GM18861 (cell line): ENCODE data around the gene CDC27.
"Not testable (repeated sequence)": the region's sequence is repeated elsewhere in the genome, so short reads cannot be mapped to it uniquely, and the experiment has no call there.

Experiments used
- ATAC-seq: cut with Tn5 transposase; IDR thresholded peaks from one replicate; pipeline ENCODE4 v1.9.1; 2021; ENCODE audit not compliant: unreplicated experiment

CDC27 gene

GRCh38 chr17:47219621-47220475 is 30.8 kb upstream of the CDC27 start:
- no peak for ATAC-seq

- ATAC-seq, result no peak
Measured at GRCh38 chr17:47218896-47219430, 29.9 kb upstream of the CDC27 start.

- ATAC-seq, result not testable (repeated sequence)
Measured at GRCh38 chr17:47217279-47217678, 28.2 kb upstream of the CDC27 start.

GRCh38 chr17:47216821-47217220 is 27.7 kb upstream of the CDC27 start:
- ATAC-seq, result not testable (repeated sequence)

GRCh38 chr17:47214931-47215330 is 25.8 kb upstream of the CDC27 start:
- no peak for ATAC-seq

GRCh38 chr17:47213540-47213939 is 24.4 kb upstream of the CDC27 start:
- ATAC-seq, result no peak

- no peak for ATAC-seq
Measured at GRCh38 chr17:47212458-47212857, 23.4 kb upstream of the CDC27 start.

- ATAC-seq, result no peak
Measured at GRCh38 chr17:47210779-47211178, 21.7 kb upstream of the CDC27 start.

GRCh38 chr17:47210105-47210504 is 21.0 kb upstream of the CDC27 start:
- no peak for ATAC-seq

- no peak for ATAC-seq
Measured at GRCh38 chr17:47209499-47209898, 20.4 kb upstream of the CDC27 start.

GRCh38 chr17:47208744-47209488 is 19.8 kb upstream of the CDC27 start, which contains the start of gene MYL4:
Gene MYL4, plus strand, starts transcription at chr17:47209348. Its CDS starts 75 bp downstream, at chr17:47209423.
- no peak for ATAC-seq

GRCh38 chr17:47207143-47208067 is 18.3 kb upstream of the CDC27 start:
- ATAC-seq, result no peak

GRCh38 chr17:47205419-47205963 is 16.4 kb upstream of the CDC27 start:
- ATAC-seq, result peak; percentile 41

- peak; percentile 46 for ATAC-seq
Measured at GRCh38 chr17:47204722-47205418, 15.8 kb upstream of the CDC27 start.

- ATAC-seq, result no peak
Measured at GRCh38 chr17:47203984-47204721, 15.1 kb upstream of the CDC27 start.

GRCh38 chr17:47201166-47201565 is 12.1 kb upstream of the CDC27 start:
- no peak for ATAC-seq

- ATAC-seq, result no peak
Measured at GRCh38 chr17:47200325-47200664, 11.2 kb upstream of the CDC27 start.

- ATAC-seq, result no peak
Measured at GRCh38 chr17:47199627-47200324, 10.7 kb upstream of the CDC27 start.

- ATAC-seq, result no peak
Measured at GRCh38 chr17:47197821-47198220, 8.7 kb upstream of the CDC27 start.
